K562 (cell line): ENCODE data around the gene RSPH6A. TPM values are rescaled to one million over a fixed set of nuclear protein-coding genes. Genes with fewer than 3 reads are reported as not detected.
A peak's percentile ranks its signal among the peaks of the same experiment; 100 is the strongest.

Experiments used
- CC2D1A ChIP-seq: fragments of 450-650 bp; IDR thresholded peaks from 2 replicates; pipeline ENCODE4 v1.6.1; 2017; ENCODE audit warnings: mild to moderate bottlenecking
- CCAR2 ChIP-seq: fragments of 200-400 bp; formaldehyde crosslinking; IDR thresholded peaks from 2 replicates; pipeline ENCODE4 v1.6.1; 2017; ENCODE audit warnings: mild to moderate bottlenecking, low read depth, low read length
- HDAC2 ChIP-seq: fragments of 450-650 bp; IDR thresholded peaks from 2 replicates; pipeline ENCODE4 v1.6.1; 2016; ENCODE audit warnings: mild to moderate bottlenecking
- HIVEP1 ChIP-seq: fragments of 250-450 bp; sonication (Bioruptor Pico); IDR thresholded peaks from 2 replicates; pipeline ENCODE4 v1.4.0; 2020; ENCODE audit warnings: mild to moderate bottlenecking
- L3MBTL2 ChIP-seq: fragments of 450-650 bp; IDR thresholded peaks from 2 replicates; pipeline ENCODE4 v1.6.1; 2016; ENCODE audit warnings: mild to moderate bottlenecking, moderate library complexity
- NR4A1 ChIP-seq, 2 experiments: fragments of 250-450 bp in 1 of 2; fragments of 450-650 bp in 1 of 2; sonication (Bioruptor Pico) in 1 of 2; IDR thresholded peaks; 2 replicates each; pipeline versions ENCODE4 v1.4.0 to v1.6.1; 2016 to 2020; ENCODE audit warnings: mild to moderate bottlenecking in 2 of 2, missing compliant biosample characterization in 1 of 2, missing genetic modification characterization in 1 of 2, moderate library complexity in 1 of 2
- OTX1 ChIP-seq: fragments of 450-650 bp; formaldehyde crosslinking; IDR thresholded peaks from 2 replicates; pipeline ENCODE4 v1.4.0; 2022; ENCODE audit warnings: mild to moderate bottlenecking
- RBM22 ChIP-seq: fragments of 200-400 bp; formaldehyde crosslinking; IDR thresholded peaks from 2 replicates; pipeline ENCODE4 v1.6.1; 2018; ENCODE audit warnings: low read length, low read depth; ENCODE audit not compliant: poor library complexity, severe bottlenecking
- THRAP3 ChIP-seq: fragments of 450-650 bp; IDR thresholded peaks from 2 replicates; pipeline ENCODE4 v1.6.1; 2016; ENCODE audit warnings: mild to moderate bottlenecking, inconsistent platforms, borderline replicate concordance
- ZFP30 ChIP-seq: fragments of 250-450 bp; sonication (Bioruptor Pico); IDR thresholded peaks from 2 replicates; pipeline ENCODE4 v1.8.0; 2022; ENCODE audit warnings: moderate library complexity, mild to moderate bottlenecking, inconsistent platforms, borderline replicate concordance
- polyA plus RNA-seq, 8 experiments: library from polyadenylated mRNA; depleted of rRNA in 4 of 8; stranded (reverse) in 5 of 8; unstranded in 3 of 8; fragments of >200 nt; fragmentation: Nextera tagmentation in 2 of 8; fragmentation: Illumina TruSeq in 1 of 8; extraction: Ambion mirVana in 2 of 8; extraction: Trizol in 1 of 8; gene quantifications; 2 replicates each; pipeline versions ENCODE4 v1.2.1 to v1.2.3, GENCODE V29; 2011 to 2014; ENCODE audit warnings: inconsistent platforms in 1 of 8, missing spikeins in 1 of 8
- total RNA-seq, 7 experiments: library from RNA; depleted of rRNA in 6 of 7; stranded (reverse); fragments of >200 nt in 6 of 7; fragmentation: Illumina TruSeq in 2 of 7; extraction: Trizol in 2 of 7; gene quantifications; 2 replicates each; pipeline versions ENCODE4 v1.2.1 to v1.2.3, GENCODE V29; 2011 to 2021; ENCODE audit warnings: low replicate concordance in 1 of 7
- TF ChIP-seq, protein P1 (sequence below): fragments of 200-400 bp; formaldehyde crosslinking; IDR thresholded peaks from 2 replicates; pipeline ENCODE4 v1.6.1; 2017; ENCODE audit warnings: mild to moderate bottlenecking, low read depth, low read length, moderate library complexity
- TF ChIP-seq, protein P2 (sequence below): fragments of 450-650 bp; formaldehyde crosslinking; IDR thresholded peaks from 2 replicates; pipeline ENCODE4 v1.4.0; 2020; ENCODE audit warnings: mild to moderate bottlenecking, moderate library complexity
- TF ChIP-seq, protein P3 (sequence below): fragments of 450-650 bp; IDR thresholded peaks from 2 replicates; pipeline ENCODE4 v1.6.1; 2016; ENCODE audit warnings: low read depth, mild to moderate bottlenecking, moderate library complexity
- TF ChIP-seq, protein P4 (sequence below): fragments of 450-650 bp; conservative IDR thresholded peaks from 2 replicates; pipeline ENCODE4 v1.6.1; 2016; ENCODE audit warnings: missing genetic modification characterization, low read depth, mild to moderate bottlenecking, control low read depth, missing compliant biosample characterization
- TF ChIP-seq, protein P5 (sequence below): fragments of 250-450 bp; sonication (Bioruptor Pico); IDR thresholded peaks from 2 replicates; pipeline ENCODE4 v1.8.0; 2021; ENCODE audit warnings: borderline replicate concordance, mild to moderate bottlenecking, moderate library complexity; ENCODE audit not compliant: poor library complexity, severe bottlenecking
- TF ChIP-seq, protein P6 (sequence below): sonication (generic); IDR thresholded peaks from 2 replicates; pipeline ENCODE4 v1.6.1; 2016
- TF ChIP-seq, protein P7 (sequence below): sonication (generic); formaldehyde crosslinking; IDR thresholded peaks from 2 replicates; pipeline ENCODE4 v1.8.1; 2023; ENCODE audit warnings: mild to moderate bottlenecking, missing genetic modification reagents

The RSPH6A gene
- total and polyA plus RNA-seq, 9 of the 15 experiments (the other 6 are each of a cell fraction or from before 2014, with no cell fraction given): 0.03 to 0.15 (median 0.07) TPM; not detected in 5

DNA sequence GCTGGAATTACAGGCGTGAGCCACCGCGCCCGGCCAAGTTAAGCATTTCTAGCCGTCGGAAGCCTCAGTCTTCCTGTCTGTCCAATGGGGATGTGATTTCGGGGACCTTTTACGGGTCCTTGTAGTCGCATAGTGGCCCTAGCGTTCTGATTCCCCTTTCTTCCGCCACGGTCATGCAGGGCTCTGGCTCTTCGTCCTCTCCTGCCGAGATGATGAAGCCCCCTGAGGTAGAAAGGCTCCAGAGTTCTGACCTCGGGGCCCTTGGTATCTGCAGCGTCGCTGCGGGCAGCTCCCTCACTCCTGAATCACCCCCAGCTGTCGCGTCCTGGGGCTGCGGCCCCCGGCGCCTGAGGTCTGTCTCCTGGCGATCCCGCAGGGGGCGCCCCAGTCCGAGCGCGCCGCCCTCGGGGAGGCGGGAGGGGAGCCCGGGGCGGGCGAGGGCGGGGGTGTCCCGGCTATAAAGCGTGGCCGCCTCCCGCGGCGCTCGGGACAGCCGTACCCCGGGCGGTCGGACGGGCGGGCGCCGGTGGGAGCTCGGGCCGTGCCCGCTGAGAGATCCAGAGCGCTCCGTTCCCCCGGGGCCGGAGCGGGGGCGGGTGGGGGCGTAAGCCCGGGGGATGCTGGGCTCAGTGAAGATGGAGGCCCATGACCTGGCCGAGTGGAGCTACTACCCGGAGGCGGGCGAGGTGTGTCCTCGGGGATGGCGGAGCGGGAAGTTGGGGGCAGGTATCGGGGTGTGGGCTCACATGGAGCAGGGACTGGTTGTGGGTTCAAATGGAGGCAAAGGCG lies 48.9 kb upstream of the RSPH6A start, which contains the start of gene FOXA3 (continued):
- TF ChIP-seq, protein P1, sequence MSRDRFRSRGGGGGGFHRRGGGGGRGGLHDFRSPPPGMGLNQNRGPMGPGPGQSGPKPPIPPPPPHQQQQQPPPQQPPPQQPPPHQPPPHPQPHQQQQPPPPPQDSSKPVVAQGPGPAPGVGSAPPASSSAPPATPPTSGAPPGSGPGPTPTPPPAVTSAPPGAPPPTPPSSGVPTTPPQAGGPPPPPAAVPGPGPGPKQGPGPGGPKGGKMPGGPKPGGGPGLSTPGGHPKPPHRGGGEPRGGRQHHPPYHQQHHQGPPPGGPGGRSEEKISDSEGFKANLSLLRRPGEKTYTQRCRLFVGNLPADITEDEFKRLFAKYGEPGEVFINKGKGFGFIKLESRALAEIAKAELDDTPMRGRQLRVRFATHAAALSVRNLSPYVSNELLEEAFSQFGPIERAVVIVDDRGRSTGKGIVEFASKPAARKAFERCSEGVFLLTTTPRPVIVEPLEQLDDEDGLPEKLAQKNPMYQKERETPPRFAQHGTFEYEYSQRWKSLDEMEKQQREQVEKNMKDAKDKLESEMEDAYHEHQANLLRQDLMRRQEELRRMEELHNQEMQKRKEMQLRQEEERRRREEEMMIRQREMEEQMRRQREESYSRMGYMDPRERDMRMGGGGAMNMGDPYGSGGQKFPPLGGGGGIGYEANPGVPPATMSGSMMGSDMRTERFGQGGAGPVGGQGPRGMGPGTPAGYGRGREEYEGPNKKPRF: no peak
- TF ChIP-seq RBM22: peak; percentile 51
- TF ChIP-seq, protein P2, sequence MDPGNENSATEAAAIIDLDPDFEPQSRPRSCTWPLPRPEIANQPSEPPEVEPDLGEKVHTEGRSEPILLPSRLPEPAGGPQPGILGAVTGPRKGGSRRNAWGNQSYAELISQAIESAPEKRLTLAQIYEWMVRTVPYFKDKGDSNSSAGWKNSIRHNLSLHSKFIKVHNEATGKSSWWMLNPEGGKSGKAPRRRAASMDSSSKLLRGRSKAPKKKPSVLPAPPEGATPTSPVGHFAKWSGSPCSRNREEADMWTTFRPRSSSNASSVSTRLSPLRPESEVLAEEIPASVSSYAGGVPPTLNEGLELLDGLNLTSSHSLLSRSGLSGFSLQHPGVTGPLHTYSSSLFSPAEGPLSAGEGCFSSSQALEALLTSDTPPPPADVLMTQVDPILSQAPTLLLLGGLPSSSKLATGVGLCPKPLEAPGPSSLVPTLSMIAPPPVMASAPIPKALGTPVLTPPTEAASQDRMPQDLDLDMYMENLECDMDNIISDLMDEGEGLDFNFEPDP: no peak
- TF ChIP-seq, protein P3, sequence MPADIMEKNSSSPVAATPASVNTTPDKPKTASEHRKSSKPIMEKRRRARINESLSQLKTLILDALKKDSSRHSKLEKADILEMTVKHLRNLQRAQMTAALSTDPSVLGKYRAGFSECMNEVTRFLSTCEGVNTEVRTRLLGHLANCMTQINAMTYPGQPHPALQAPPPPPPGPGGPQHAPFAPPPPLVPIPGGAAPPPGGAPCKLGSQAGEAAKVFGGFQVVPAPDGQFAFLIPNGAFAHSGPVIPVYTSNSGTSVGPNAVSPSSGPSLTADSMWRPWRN: no peak
- TF ChIP-seq NR4A1 (CRISPR knock-in tag; IDR thresholded peaks at IDR 0.05): no peak
- TF ChIP-seq NR4A1 (tag; IDR thresholded peaks at IDR 0.05): no peak
- TF ChIP-seq, protein P4, sequence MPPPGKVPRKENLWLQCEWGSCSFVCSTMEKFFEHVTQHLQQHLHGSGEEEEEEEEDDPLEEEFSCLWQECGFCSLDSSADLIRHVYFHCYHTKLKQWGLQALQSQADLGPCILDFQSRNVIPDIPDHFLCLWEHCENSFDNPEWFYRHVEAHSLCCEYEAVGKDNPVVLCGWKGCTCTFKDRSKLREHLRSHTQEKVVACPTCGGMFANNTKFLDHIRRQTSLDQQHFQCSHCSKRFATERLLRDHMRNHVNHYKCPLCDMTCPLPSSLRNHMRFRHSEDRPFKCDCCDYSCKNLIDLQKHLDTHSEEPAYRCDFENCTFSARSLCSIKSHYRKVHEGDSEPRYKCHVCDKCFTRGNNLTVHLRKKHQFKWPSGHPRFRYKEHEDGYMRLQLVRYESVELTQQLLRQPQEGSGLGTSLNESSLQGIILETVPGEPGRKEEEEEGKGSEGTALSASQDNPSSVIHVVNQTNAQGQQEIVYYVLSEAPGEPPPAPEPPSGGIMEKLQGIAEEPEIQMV (tag): no peak
- TF ChIP-seq, protein P5, sequence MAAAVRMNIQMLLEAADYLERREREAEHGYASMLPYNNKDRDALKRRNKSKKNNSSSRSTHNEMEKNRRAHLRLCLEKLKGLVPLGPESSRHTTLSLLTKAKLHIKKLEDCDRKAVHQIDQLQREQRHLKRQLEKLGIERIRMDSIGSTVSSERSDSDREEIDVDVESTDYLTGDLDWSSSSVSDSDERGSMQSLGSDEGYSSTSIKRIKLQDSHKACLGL: no peak
- peak; percentile 76; the same call in 1 of the 2 replicates for TF ChIP-seq CC2D1A
- TF ChIP-seq HIVEP1 (CRISPR knock-in tag): no peak
- TF ChIP-seq THRAP3: no peak
- TF ChIP-seq HDAC2: peak; percentile 99
- TF ChIP-seq, protein P6, sequence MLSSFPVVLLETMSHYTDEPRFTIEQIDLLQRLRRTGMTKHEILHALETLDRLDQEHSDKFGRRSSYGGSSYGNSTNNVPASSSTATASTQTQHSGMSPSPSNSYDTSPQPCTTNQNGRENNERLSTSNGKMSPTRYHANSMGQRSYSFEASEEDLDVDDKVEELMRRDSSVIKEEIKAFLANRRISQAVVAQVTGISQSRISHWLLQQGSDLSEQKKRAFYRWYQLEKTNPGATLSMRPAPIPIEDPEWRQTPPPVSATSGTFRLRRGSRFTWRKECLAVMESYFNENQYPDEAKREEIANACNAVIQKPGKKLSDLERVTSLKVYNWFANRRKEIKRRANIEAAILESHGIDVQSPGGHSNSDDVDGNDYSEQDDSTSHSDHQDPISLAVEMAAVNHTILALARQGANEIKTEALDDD: no peak
- TF ChIP-seq, protein P7, sequence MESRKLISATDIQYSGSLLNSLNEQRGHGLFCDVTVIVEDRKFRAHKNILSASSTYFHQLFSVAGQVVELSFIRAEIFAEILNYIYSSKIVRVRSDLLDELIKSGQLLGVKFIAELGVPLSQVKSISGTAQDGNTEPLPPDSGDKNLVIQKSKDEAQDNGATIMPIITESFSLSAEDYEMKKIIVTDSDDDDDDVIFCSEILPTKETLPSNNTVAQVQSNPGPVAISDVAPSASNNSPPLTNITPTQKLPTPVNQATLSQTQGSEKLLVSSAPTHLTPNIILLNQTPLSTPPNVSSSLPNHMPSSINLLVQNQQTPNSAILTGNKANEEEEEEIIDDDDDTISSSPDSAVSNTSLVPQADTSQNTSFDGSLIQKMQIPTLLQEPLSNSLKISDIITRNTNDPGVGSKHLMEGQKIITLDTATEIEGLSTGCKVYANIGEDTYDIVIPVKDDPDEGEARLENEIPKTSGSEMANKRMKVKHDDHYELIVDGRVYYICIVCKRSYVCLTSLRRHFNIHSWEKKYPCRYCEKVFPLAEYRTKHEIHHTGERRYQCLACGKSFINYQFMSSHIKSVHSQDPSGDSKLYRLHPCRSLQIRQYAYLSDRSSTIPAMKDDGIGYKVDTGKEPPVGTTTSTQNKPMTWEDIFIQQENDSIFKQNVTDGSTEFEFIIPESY (CRISPR knock-in tag): peak; percentile 77
- TF ChIP-seq OTX1 (CRISPR knock-in tag): no peak
- peak; percentile 20; the same call in 1 of the 2 replicates for TF ChIP-seq L3MBTL2
- no peak for TF ChIP-seq ZFP30 (CRISPR knock-in tag)
- no peak for TF ChIP-seq CCAR2
